Measurements from ENCODE around the gene AADACL4. TPM values are rescaled to one million over a fixed set of nuclear protein-coding genes. Genes with fewer than 3 reads are reported as not detected.
A peak's percentile ranks its signal among the peaks of the same experiment; 100 is the strongest.

The AADACL4 gene
- total RNA-seq, 1 donor from 2014 or later, result 0.31 TPM

GRCh38 chr1:12620488-12620865 lies 23.4 kb upstream of the AADACL4 start:
- Mint-ChIP-seq H3K4me1 (peaks cover 60% of the 10 kb centered on the region), H3K36me3 (peaks cover 13% of the 10 kb centered on the region), H3K4me3 (peak overlapping the region; percentile 99), H3K9me3 (no peaks in the 10 kb centered on the region), H3K27ac (peak overlapping the region; percentile 100), H3K27me3 (ENCODE audit: low read depth) (no peaks in the 10 kb centered on the region)
- TF ChIP-seq CTCF (IDR thresholded peaks at IDR 0.05; ENCODE audit: unreplicated experiment), result no peak
- no peak for DNase-seq (ENCODE audit: low spot score in 2 of 2, unreplicated experiment in 2 of 2)

- DNase-seq (ENCODE audit: low spot score in 2 of 2, unreplicated experiment in 2 of 2), result no peak
- Mint-ChIP-seq H3K9me3 (no peaks in the 10 kb centered on the region), H3K27me3 (ENCODE audit: low read depth) (no peaks in the 10 kb centered on the region), H3K36me3 (peaks cover 8% of the 10 kb centered on the region), H3K27ac (peak overlapping the region; percentile 100), H3K4me3 (peak overlapping the region; percentile 99), H3K4me1 (peaks cover 60% of the 10 kb centered on the region)
- TF ChIP-seq CTCF (IDR thresholded peaks at IDR 0.05; ENCODE audit: unreplicated experiment), result no peak
Measured at GRCh38 chr1:12620931-12621330, 23.0 kb upstream of the AADACL4 start.

- H3K27me3 Mint-ChIP-seq (ENCODE audit: low read depth), result no peaks in the 10 kb centered on the region
- peaks cover 61% of the 10 kb centered on the region for H3K4me1 Mint-ChIP-seq
- H3K27ac Mint-ChIP-seq, result peak overlapping the region; percentile 100
- TF ChIP-seq CTCF (IDR thresholded peaks at IDR 0.05; ENCODE audit: unreplicated experiment), result no peak
- no peak for DNase-seq (ENCODE audit: low spot score in 2 of 2, unreplicated experiment in 2 of 2)
- H3K36me3 Mint-ChIP-seq, result peaks cover 2% of the 10 kb centered on the region
- H3K9me3 Mint-ChIP-seq, result no peaks in the 10 kb centered on the region
- peak overlapping the region; percentile 34 for H3K4me3 Mint-ChIP-seq
Measured at GRCh38 chr1:12621346-12622335, 22.2 kb upstream of the AADACL4 start.

GRCh38 chr1:12622506-12622905 lies 21.4 kb upstream of the AADACL4 start:
- no peaks in the 10 kb centered on the region for H3K27me3 Mint-ChIP-seq (ENCODE audit: low read depth)
- H3K9me3 Mint-ChIP-seq, result no peaks in the 10 kb centered on the region
- peak in 1 of 2 experiments; percentile 39 for DNase-seq (ENCODE audit: low spot score in 2 of 2, unreplicated experiment in 2 of 2)
- TF ChIP-seq CTCF (IDR thresholded peaks at IDR 0.05; ENCODE audit: unreplicated experiment), result no peak
- H3K27ac Mint-ChIP-seq, result peak overlapping the region; percentile 100
- peaks cover 69% of the 10 kb centered on the region for H3K4me1 Mint-ChIP-seq
- no peaks in the 10 kb centered on the region for H3K36me3 Mint-ChIP-seq
- H3K4me3 Mint-ChIP-seq, result peak overlapping the region; percentile 34

GRCh38 chr1:12625276-12625675 lies 18.6 kb upstream of the AADACL4 start:
- TF ChIP-seq CTCF (IDR thresholded peaks at IDR 0.05; ENCODE audit: unreplicated experiment), result no peak
- H3K27ac Mint-ChIP-seq, result peak overlapping the region; percentile 18
- peaks cover 64% of the 10 kb centered on the region for H3K4me1 Mint-ChIP-seq

More at GRCh38 chr1:12625276-12625675, 18.6 kb upstream of the AADACL4 start:
- Mint-ChIP-seq H3K36me3 (no peaks in the 10 kb centered on the region), H3K4me3 (no peak overlapping the region), H3K9me3 (no peaks in the 10 kb centered on the region), H3K27me3 (ENCODE audit: low read depth) (no peaks in the 10 kb centered on the region)
- no peak for DNase-seq (ENCODE audit: low spot score in 2 of 2, unreplicated experiment in 2 of 2)

All from mesothelial cell of epicardium (in vitro differentiated cells).